NCI-H460 (cell line): ENCODE data around the gene CCNL2. TPM values are rescaled to one million over a fixed set of nuclear protein-coding genes. Genes with fewer than 3 reads are reported as not detected.
"Not testable (repeated sequence)": the region's sequence is repeated elsewhere in the genome, so short reads cannot be mapped to it uniquely, and the experiment has no call there.

ENCODE experiments used
- DNase-seq: peaks from one replicate; pipeline ENCODE4 v3.0.0-alpha.2; 2016; ENCODE audit warnings: low read depth; ENCODE audit errors: extremely low read depth
- total RNA-seq: library from RNA; depleted of rRNA; stranded (reverse); fragments of >200 nt; shearing (Covaris generic); gene quantifications from 2 replicates; pipeline ENCODE4 v1.2.3, GENCODE V29; 2014

CCNL2 gene
- total RNA-seq, 1 experiment from 2014 or later: 110 TPM

DNA sequence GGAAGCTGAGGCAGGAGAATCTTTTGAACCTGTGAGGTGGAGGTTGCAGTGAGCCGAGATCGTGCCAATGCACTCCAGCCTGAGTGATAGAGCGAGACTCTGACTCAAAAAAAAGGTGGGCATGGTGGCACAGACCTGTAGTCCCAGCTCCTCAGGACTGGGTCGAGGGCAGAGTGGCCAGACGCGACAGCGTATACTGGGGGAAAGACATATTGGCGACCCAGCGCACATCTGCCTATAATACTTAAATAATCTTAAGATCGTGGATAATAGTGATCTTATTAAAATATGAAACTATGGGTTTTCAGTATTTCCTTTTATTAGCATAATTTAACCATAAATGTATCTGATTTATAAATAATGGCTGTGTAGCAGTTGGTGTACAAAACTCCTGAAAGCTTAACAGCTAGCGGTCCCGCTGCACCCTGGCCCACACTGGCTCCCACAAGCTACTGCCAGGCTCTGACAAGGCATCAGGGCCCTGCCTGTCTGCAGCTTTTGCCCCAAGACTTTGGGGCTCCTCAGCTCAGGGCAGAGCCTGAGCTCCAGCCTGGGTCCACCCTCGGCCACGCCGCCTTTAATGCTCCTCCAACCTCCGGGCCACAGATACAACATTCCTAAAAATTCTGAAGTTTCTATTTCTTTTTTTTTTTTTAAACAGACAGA is 21.5 kb downstream of the CCNL2 start:
- DNase-seq: no peak

- no peak for DNase-seq
These were observed 22.4 kb downstream of the CCNL2 start for GRCh38 chr1:1376551-1377226.

GRCh38 chr1:1374929-1375662 is 24.0 kb downstream of the CCNL2 start, which contains the start of gene AURKAIP1:
TSS of gene AURKAIP1 (minus strand) at chr1:1375207. CDS start at chr1:1374756, 451 bp downstream.
- peak; percentile 98 for DNase-seq

GRCh38 chr1:1374589-1374928 is 24.6 kb downstream of the CCNL2 start:
- no peak for DNase-seq

DNA sequence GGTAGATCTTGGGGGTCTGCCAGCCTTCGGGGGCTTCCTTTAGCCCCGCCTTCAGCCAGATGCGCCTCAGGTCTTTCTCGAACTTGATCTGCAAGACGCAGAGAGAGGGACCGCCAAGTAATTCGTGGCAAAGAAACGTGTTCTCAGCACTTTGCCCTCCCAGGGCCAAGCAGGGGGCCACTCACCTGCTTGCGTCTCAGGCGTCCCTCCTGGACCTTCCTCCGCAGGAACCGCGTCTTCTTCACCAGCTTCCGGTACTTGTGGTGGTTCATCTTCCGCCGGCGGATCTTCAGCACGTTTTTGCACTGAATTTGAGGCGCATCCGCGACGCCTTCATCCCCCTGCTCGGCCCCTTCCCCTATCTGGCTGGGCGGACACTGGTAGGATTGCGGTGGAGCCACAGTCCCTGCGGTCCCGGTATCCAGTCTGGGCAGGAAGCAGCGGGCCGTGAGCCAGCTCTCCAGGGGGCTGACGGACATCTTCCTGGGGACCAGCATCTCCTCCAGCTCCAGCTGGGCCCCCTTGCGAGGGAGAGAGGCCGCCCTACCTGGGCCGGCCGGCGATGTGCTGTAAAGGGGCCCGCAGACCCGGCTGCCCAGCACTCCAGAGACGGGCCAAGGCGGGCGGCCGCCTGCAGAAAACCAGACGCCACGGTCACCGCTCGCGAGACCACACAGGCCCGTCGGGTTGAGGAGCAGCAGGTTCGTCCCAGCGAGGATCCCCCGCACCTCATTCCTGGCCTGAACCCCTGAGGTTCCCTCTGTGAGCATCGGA is 25.1 kb downstream of the CCNL2 start:
- no peak for DNase-seq

DNA sequence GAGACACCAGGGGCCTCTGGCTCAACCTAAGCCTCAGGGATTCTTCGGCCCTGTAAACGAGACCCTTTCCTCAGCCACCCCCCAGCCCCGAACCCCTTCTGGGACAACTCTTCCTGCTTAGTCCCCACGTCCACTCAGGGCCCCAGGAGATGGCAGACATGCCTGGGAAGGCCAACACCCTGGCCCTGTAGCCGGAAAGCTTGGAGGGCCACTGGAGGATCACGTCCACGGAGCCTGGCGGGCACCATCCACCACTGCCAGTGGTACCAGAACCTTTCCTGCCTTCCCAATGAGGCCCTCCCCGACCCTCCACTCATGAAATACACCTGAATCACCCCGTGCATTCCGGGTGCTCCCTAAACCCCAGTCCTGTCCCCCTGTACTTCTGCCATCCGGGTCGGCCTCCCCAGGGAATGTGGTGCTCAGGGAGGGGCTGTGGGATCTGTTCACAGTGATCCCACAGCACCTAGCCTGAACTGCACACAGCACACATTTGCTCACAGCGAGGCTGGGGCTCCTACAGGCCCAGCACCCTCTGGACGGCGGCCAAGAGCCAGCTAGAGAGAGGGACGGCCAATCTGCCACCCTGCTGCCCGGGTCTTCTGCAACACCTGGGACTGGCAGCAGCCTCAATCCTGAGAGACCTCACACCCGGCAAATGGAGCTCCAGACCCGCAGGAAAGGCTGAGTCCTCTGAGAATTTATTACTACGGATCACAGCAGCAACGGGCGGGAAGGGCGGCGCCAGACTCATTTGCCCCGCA is 25.9 kb downstream of the CCNL2 start:
- DNase-seq: no peak

DNA sequence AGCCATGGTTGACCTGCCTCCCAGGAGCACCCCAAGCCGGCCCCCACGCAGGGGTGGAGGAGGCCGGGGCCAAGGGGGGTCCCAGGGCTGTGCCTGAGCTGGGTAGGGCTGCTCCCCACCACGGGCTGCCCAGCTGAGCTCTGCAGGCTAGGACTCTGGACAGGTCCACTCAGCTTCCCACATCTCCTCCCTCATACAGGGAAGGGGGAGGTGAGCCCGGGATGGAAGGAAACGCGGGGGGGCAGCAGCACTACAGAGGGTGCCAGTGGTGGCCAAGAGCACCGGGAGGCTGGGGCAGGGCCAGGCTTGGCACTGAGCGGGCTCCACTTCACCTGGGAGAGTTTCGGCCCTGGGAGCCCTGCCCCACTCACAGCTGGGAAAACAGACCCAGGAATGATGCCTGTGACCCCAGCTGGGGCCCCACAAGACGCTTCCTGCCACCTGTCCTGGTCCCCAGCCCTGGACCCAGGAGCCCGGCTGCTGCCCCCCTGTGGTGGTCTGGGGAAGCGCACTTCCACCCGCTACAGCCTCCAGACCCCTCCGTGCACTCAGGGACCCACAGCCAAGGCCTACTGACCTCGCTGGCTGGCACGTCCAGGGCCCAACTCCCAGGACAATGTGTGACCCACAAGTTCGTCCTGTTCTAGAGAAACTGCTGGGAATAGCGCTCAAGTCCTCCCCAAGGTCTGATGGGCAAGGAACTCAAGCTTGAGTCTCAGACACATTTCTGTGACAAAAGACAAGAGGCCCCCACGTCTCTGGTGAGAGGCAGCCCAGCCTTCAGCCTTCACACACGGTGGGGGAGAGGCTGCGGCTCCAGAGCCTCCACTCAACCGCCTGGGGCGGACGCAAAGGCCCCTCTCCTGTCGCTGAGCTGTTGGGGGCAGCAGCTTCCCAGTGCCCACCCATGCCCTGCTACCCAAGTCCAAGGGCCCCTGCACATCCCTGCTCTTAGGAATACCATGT is 27.1 kb downstream of the CCNL2 start:
- peak; percentile 31 for DNase-seq

DNA sequence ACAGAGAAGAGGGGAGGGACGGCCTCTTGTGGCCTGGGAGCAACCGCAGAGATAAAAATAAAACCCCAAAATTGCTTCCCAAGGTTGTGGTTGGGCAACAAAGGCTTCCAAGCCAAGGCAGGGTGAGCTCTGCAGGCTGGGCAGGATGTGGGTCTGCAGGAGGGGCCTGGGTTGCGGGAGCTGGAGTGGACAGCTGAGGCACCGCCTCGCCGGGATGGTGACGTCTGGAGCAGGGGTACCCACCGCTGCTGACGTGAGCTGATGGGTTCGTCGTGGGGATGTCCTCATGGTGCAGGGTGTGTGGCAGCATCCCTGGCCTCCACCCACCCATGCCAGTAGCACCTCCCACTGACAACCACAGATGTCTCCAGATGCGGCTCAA is 27.8 kb downstream of the CCNL2 start:
- no peak for DNase-seq

DNA sequence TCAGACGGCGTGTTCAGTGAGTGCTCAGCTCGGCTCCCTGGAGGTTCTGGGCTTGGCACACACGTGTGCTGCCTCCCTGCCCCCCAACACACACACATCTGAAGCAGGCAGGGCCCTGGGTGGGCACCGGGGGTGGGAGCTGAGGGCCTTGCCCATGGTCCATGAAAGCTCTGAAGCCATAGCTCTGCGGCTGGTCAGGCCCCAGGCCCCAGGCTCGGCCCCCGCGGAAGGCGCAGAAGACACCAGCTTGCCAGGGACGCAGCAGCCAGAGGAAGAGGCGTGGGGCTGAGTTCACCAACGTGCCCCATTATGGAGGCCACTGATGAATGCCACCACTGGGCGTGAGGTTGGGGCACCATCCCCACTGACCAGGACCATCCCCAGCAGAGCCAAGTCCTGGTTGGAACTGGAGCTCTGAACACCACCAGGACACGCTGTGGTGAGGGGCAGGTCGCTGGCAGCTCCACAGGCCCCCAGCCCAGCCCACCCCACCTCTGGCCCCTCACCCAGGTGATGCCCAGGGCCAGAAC is 28.3 kb downstream of the CCNL2 start:
- DNase-seq: no peak

DNA sequence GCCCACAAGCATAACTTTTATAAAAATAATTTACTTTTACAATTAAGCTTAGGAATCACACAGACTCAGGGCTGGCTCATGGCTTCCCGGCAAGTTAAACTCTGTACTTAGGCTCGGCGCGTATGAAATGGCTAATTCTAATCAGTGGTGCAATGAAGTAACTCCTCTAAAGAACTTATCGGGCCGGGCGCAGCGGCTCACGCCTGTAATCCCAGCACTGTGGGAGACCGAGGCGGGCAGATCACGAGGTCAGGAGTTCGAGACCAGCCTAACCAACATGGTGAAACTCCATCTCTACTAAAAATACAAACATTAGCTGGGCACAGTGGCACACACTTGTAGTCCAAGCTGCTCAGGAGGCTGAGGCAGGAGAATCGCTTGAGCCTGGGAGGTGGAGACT is 29.0 kb downstream of the CCNL2 start:
- DNase-seq: not testable (repeated sequence)

DNA sequence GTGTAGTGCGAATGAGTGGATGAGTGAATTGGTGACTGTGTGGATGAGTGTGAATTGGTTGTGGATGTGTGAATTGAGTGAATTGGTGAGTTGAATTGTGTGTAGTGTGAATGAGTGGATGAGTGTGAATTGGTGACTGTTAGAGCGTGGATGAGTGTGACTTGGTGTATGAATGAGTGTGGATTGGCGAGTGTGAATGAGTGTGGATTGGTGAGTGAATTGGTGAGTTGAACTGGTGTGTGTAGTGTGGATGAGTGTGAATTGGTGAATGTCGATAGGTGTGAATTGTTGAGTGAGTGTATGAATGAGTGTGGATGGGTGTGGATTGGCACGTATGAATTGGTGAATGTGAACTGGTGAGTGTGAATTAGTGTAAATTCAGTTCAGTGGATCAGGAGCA is 31.8 kb downstream of the CCNL2 start:
- no peak for DNase-seq

- DNase-seq: no peak
These were observed 32.5 kb downstream of the CCNL2 start for GRCh38 chr1:1366699-1367066.

- DNase-seq: no peak
These were observed 33.0 kb downstream of the CCNL2 start for GRCh38 chr1:1365875-1366698.

GRCh38 chr1:1364266-1364665 is 34.9 kb downstream of the CCNL2 start:
- DNase-seq: no peak

- no peak for DNase-seq
These were observed 37.1 kb downstream of the CCNL2 start for GRCh38 chr1:1361982-1362423.

- no peak for DNase-seq
These were observed 37.7 kb downstream of the CCNL2 start for GRCh38 chr1:1361233-1361981.

DNA sequence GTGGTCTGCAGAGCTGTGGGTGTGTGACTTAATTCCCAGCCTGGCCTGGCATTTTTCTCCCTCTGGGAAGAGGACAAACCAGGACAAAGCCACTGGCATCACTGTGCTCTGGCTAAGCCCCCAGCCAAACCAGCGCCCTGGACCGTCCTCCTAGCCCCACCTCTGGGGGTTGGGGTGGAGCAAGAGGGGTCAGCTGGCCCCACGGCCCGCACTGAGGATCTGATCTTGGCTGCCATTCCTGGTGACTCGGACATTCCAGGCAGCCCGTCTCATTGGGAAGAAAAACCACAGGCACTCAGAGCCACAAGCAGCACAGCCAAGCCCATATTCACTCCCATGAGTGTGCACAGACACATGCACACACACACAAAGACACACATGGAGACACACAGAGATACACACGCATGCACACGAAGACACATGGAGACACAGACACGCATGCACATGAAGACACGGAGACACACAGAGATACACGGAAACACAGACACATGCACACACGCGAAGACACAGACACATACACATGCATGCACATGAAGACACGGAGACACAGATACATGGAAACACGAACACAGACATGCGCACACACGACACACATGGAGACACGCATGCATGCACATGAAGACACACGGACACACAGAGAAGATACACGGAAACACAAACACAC is 38.5 kb downstream of the CCNL2 start:
- no peak for DNase-seq
